Measurements from ENCODE around the gene TNFRSF9. TPM values are rescaled to one million over a fixed set of nuclear protein-coding genes. Genes with fewer than 3 reads are reported as not detected.

Gene TNFRSF9
- total RNA-seq, 1 experiment from 2014 or later = not detected

DNA sequence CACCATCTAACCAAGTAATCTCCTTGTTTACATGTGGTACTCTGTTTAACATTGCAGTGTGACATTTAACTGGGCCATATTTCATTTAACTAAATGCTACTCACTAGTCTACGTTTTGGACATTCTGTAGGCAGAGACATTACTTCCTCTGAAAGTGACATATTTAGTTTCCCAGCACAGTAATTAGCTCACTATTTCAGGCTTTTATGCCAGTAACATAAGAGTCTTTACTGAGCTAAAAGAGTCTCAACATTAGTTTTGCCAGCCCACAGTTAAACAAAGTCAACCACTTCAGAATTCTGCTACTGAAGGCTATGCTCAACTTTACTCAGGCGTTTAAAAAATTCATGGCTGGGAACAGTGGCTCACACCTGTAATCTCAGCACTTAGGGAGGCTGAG is 2.6 kb upstream of the TNFRSF9 start:
- Histone ChIP-seq H2AFZ (ENCODE audit: low read length) (no peak overlapping the region), H4K20me1 (ENCODE audit: control insufficient read depth, insufficient read depth, insufficient read length) (no peaks in the 10 kb centered on the region), H3K14ac (ENCODE audit: insufficient read depth, low read length) (no peak overlapping the region), H3K9ac (ENCODE audit: extremely low read depth, insufficient read length, low read length) (no peak overlapping the region), H2AK5ac (ENCODE audit: insufficient read length, low read length) (no peak overlapping the region), H3T11ph (ENCODE audit: low read length) (no peak overlapping the region), H4K8ac (replicated peaks; ENCODE audit: insufficient read length, low read depth, low read length) (no peak overlapping the region), H3K79me1 (ENCODE audit: insufficient read depth, low read depth, low read length, poor library complexity, severe bottlenecking) (no peaks in the 10 kb centered on the region), H3K4me1 (ENCODE audit: insufficient read depth, low read length) (no peaks in the 10 kb centered on the region), H3K23ac (ENCODE audit: insufficient read length, low read depth, low read length) (no peak overlapping the region), H3K79me2 (ENCODE audit: insufficient read depth, low read length) (no peaks in the 10 kb centered on the region), H2BK15ac (ENCODE audit: low read depth, low read length) (no peak overlapping the region), H4K5ac (ENCODE audit: insufficient read length, low read depth, low read length) (no peak overlapping the region), H3K4ac (ENCODE audit: low read depth, low read length) (no peak overlapping the region), H3K27ac (ENCODE audit: insufficient read length, low read depth, low read length) (no peak overlapping the region), H3K9me3 (ENCODE audit: control insufficient read depth, low read depth, low read length) (no peaks in the 10 kb centered on the region), H2BK5ac (ENCODE audit: insufficient read length, low read length) (no peak overlapping the region), H3K4me2 (ENCODE audit: insufficient read depth, insufficient read length, low read length) (no peak overlapping the region), H3K23me2 (ENCODE audit: insufficient read length, low read depth, low read length, poor library complexity, severe bottlenecking) (no peaks in the 10 kb centered on the region), H2BK20ac (ENCODE audit: low read depth, low read length, poor library complexity, severe bottlenecking) (no peak overlapping the region), H2BK120ac (ENCODE audit: low read depth, low read length, poor library complexity, severe bottlenecking) (no peak overlapping the region), H2BK12ac (ENCODE audit: insufficient read length, low read depth, low read length) (no peak overlapping the region), H3K18ac (ENCODE audit: insufficient read length, low read depth, low read length) (no peak overlapping the region), H4K91ac (ENCODE audit: insufficient read length, low read depth, low read length) (no peak overlapping the region), H3K27me3 (ENCODE audit: insufficient read depth, low read length) (peaks cover 18% of the 10 kb centered on the region; the same call in 1 of the 2 replicates), H3K56ac (ENCODE audit: insufficient read length, low read depth, low read length) (no peak overlapping the region)
- H3K27ac Mint-ChIP-seq = no peak overlapping the region
- WGBS (ENCODE audit: extremely low coverage, insufficient read length, low lambda C conversion rate) = no CpG with 5 or more reads among the region's 2 CpGs
- H3K27me3 Mint-ChIP-seq (ENCODE audit: low read depth) = peaks cover 57% of the 10 kb centered on the region
- no peak for DNase-seq
- TF ChIP-seq, protein P1, sequence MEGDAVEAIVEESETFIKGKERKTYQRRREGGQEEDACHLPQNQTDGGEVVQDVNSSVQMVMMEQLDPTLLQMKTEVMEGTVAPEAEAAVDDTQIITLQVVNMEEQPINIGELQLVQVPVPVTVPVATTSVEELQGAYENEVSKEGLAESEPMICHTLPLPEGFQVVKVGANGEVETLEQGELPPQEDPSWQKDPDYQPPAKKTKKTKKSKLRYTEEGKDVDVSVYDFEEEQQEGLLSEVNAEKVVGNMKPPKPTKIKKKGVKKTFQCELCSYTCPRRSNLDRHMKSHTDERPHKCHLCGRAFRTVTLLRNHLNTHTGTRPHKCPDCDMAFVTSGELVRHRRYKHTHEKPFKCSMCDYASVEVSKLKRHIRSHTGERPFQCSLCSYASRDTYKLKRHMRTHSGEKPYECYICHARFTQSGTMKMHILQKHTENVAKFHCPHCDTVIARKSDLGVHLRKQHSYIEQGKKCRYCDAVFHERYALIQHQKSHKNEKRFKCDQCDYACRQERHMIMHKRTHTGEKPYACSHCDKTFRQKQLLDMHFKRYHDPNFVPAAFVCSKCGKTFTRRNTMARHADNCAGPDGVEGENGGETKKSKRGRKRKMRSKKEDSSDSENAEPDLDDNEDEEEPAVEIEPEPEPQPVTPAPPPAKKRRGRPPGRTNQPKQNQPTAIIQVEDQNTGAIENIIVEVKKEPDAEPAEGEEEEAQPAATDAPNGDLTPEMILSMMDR (conservative IDR thresholded peaks at IDR 0.05) = no peak
- H3K36me3 Mint-ChIP-seq (ENCODE audit: insufficient read depth in 1 of 3, low read depth in 3 of 3) = no peaks in the 10 kb centered on the region
- H3K4me3 Mint-ChIP-seq = no peak overlapping the region; a peak in 2 of 5 replicates
- H3K9me3 Mint-ChIP-seq = peaks cover 0 to 2% of the 10 kb centered on the region in 2 experiments; a peak in 1 of 5 replicates
- peaks cover 3 to 12% of the 10 kb centered on the region in 2 experiments; a peak in 3 of 4 replicates for H3K4me1 Mint-ChIP-seq
